GM12878 (cell line): ENCODE measurements around the gene CHRM4. TPM values are rescaled to one million over a fixed set of nuclear protein-coding genes. Genes with fewer than 3 reads are reported as not detected.

Experiments used
- ATAC-seq: fragments of 200-7000 bp; cut with Tn5 transposase; 3 replicates; pipeline ENCODE4 v1.9.1; 2020; ENCODE audit warnings: mild to moderate bottlenecking, moderate library complexity
- BruUV-seq: library from RNA; stranded (reverse); fragments of 400-500 nt; replicated peaks from 2 replicates; lab custom pipeline; 2021; lab: Mats Ljungman, UMichigan
- CTCF ChIA-PET: fragments of 300-600 bp; sonication (Branson Sonifier 250); formaldehyde crosslinking; extraction: SDS; loops from one replicate; lab custom pipeline; 2021; ENCODE audit warnings: inconsistent platforms; lab: Yijun Ruan, JAX
- POLR2A ChIA-PET: fragments of 350-600 bp; formaldehyde crosslinking; extraction: SDS; loops from one replicate; lab custom pipeline; 2021; ENCODE audit warnings: inconsistent platforms; lab: Charles Lee
- RAD21 ChIA-PET: fragments of 300-600 bp; sonication (Branson Sonifier 250); formaldehyde crosslinking; loops from one replicate; lab custom pipeline; 2023; ENCODE audit warnings: antibody characterized with exemption; ENCODE audit not compliant: unreplicated experiment; lab: Charles Lee
- SMC1A ChIA-PET: fragments of 300-600 bp; sonication (Branson Sonifier 250); formaldehyde crosslinking; loops from one replicate; lab custom pipeline; 2023; ENCODE audit not compliant: unreplicated experiment, uncharacterized antibody; lab: Charles Lee
- DNase-seq: peaks from one replicate; pipeline ENCODE4 v3.0.0-alpha.2; 2011; ENCODE audit warnings: low read depth, low spot score
- FAIRE-seq: peaks from 3 replicates; lab custom pipeline; 2011; peaks lifted over from hg19 to GRCh38; lab: Jason Lieb, UNC
- H2AFZ ChIP-seq: 2 replicates; pipeline ENCODE4 v1.6.0; 2011; ENCODE audit warnings: low read depth, low read length, control low read depth; ENCODE audit not compliant: control insufficient read depth
- H3K27ac ChIP-seq: 2 replicates; pipeline ENCODE4 v1.5.1; 2011; ENCODE audit warnings: control low read depth; ENCODE audit not compliant: control insufficient read depth, insufficient read depth
- H3K27me3 ChIP-seq, 2 experiments: replicated peaks in 1 of 2; 2 replicates each; pipeline versions ENCODE4 v1.6.0 to v1.6.1; 2011; ENCODE audit warnings: low read length in 1 of 2; ENCODE audit not compliant: control insufficient read depth in 2 of 2, insufficient read depth in 2 of 2
- H3K36me3 ChIP-seq, 2 experiments: 2 replicates each; pipeline ENCODE4 v1.5.1; 2011; ENCODE audit warnings: low read length in 1 of 2; ENCODE audit not compliant: control insufficient read depth in 2 of 2, insufficient read depth in 2 of 2
- H3K4me1 ChIP-seq: 2 replicates; pipeline ENCODE4 v1.6.1; 2011; ENCODE audit warnings: mild to moderate bottlenecking, low read length, moderate library complexity, mixed read lengths; ENCODE audit not compliant: control insufficient read depth, insufficient read depth
- H3K4me2 ChIP-seq: 2 replicates; pipeline ENCODE4 v1.6.0; 2011; ENCODE audit warnings: control low read depth; ENCODE audit not compliant: control insufficient read depth, insufficient read depth
- H3K4me3 ChIP-seq: fragments of 200-600 bp; sonication (generic); 2 replicates; pipeline ENCODE4 v1.5.1; 2016
- H3K79me2 ChIP-seq: 2 replicates; pipeline ENCODE4 v1.6.0; 2011; ENCODE audit warnings: low read length; ENCODE audit not compliant: control insufficient read depth, insufficient read depth
- H3K9ac ChIP-seq: 2 replicates; pipeline ENCODE4 v1.8.0; 2011; ENCODE audit warnings: low read length, control low read depth, mixed read lengths; ENCODE audit not compliant: control insufficient read depth, insufficient read depth
- H3K9me3 ChIP-seq: replicated peaks from 3 replicates; pipeline ENCODE4 v1.5.1; 2011; ENCODE audit warnings: mild to moderate bottlenecking, low read length; ENCODE audit not compliant: control insufficient read depth, insufficient read depth
- H4K20me1 ChIP-seq: 2 replicates; pipeline ENCODE4 v1.6.0; 2011; ENCODE audit not compliant: control insufficient read depth, insufficient read depth
- BHLHE40 ChIP-seq, 2 experiments: fragments of 450-650 bp in 1 of 2; IDR thresholded peaks; 2 replicates each; pipeline ENCODE4 v1.6.1; 2011 to 2017; ENCODE audit warnings: low read depth in 2 of 2, borderline replicate concordance in 1 of 2, improper control_type of control experiment in 1 of 2, low read length in 1 of 2, mild to moderate bottlenecking in 1 of 2
- DPF2 ChIP-seq: fragments of 450-650 bp; IDR thresholded peaks from 2 replicates; pipeline ENCODE4 v1.6.1; 2017; ENCODE audit warnings: mild to moderate bottlenecking
- KDM1A ChIP-seq: fragments of 200-600 bp; sonication (generic); IDR thresholded peaks from 2 replicates; pipeline ENCODE4 v1.6.1; 2016; ENCODE audit warnings: borderline replicate concordance
- KLF5 ChIP-seq: fragments of 450-650 bp; IDR thresholded peaks from 2 replicates; pipeline ENCODE4 v1.6.1; 2014; ENCODE audit warnings: mild to moderate bottlenecking; ENCODE audit not compliant: partially characterized antibody
- MXI1 ChIP-seq: fragments of 150-350 bp; IDR thresholded peaks from 2 replicates; pipeline ENCODE4 v1.6.1; 2011; ENCODE audit warnings: low read depth, mild to moderate bottlenecking, inconsistent platforms, low read length, improper control_type of control experiment
- NR2F1 ChIP-seq: fragments of 450-650 bp; conservative IDR thresholded peaks from 2 replicates; pipeline ENCODE4 v1.6.1; 2017; ENCODE audit warnings: mild to moderate bottlenecking
- SUZ12 ChIP-seq: fragments of 200-600 bp; sonication (generic); IDR thresholded peaks from one replicate; pipeline ENCODE4 v1.6.1; 2018; ENCODE audit warnings: antibody characterized with exemption, mild to moderate bottlenecking; ENCODE audit not compliant: unreplicated experiment
- TARDBP ChIP-seq: IDR thresholded peaks from 2 replicates; pipeline ENCODE4 v1.6.1; 2016; ENCODE audit warnings: borderline replicate concordance
- WGBS: methylation state at CpG from one replicate; pipeline ENCODE4 v1.1.6; 2016; ENCODE audit warnings: low lambda C conversion rate; ENCODE audit not compliant: insufficient replicate concordance, insufficient coverage; ENCODE audit errors: missing lambda C conversion rate; 5-methylcytosine and 5-hydroxymethylcytosine counted together
- in situ Hi-C: fragments of 300-500 bp; cut with MboI; formaldehyde crosslinking; loops from 9 replicates; pipeline ENCODE4 v1.14.3; 2018; ENCODE audit warnings: mixed read lengths
- intact Hi-C: fragments of 100-400 bp; cut with micrococcal nuclease; formaldehyde crosslinking; loops from one replicate; pipeline ENCODE4 v1.14.2; 2022; ENCODE audit not compliant: unreplicated experiment
- polyA plus RNA-seq, 11 experiments: library from polyadenylated mRNA; depleted of rRNA in 4 of 11; unstranded in 6 of 11; stranded (reverse) in 5 of 11; fragments of >200 nt; fragmentation: Nextera tagmentation in 4 of 11; fragmentation: Illumina TruSeq in 1 of 11; extraction: Ambion mirVana in 4 of 11; extraction: Trizol in 1 of 11; gene quantifications; 1 replicate in 1 of 11; 2 replicates in 10 of 11; pipeline versions ENCODE4 v1.2.1 to v1.2.3, GENCODE V29; 2011 to 2016; ENCODE audit warnings: inconsistent platforms in 2 of 11, missing spikeins in 2 of 11, low read depth in 1 of 11
- total RNA-seq, 4 experiments: library from RNA; depleted of rRNA in 3 of 4; stranded (reverse); fragments of >200 nt in 3 of 4; fragmentation: Illumina TruSeq in 1 of 4; extraction: Trizol in 1 of 4; gene quantifications; 2 replicates each; pipeline versions ENCODE4 v1.2.1 to v1.2.3, GENCODE V29; 2013 to 2021
- TF ChIP-seq, protein P1 (sequence below): fragments of 450-650 bp; IDR thresholded peaks from 2 replicates; pipeline ENCODE4 v1.6.1; 2014; ENCODE audit warnings: mild to moderate bottlenecking
- TF ChIP-seq, protein P2 (sequence below): fragments of 450-650 bp; IDR thresholded peaks from 2 replicates; pipeline ENCODE4 v1.6.1; 2016; ENCODE audit warnings: mild to moderate bottlenecking
- TF ChIP-seq, protein P3 (sequence below): fragments of 450-650 bp; formaldehyde crosslinking; IDR thresholded peaks from 2 replicates; pipeline ENCODE4 v1.5.0; 2022; ENCODE audit warnings: mild to moderate bottlenecking, missing genetic modification characterization

CHRM4 gene
- total and polyA plus RNA-seq, 10 of the 15 experiments (the other 5 are each of a cell fraction or from before 2014, with no cell fraction given) = 0.12 to 0.23 (median 0.13) TPM; not detected in 7

DNA sequence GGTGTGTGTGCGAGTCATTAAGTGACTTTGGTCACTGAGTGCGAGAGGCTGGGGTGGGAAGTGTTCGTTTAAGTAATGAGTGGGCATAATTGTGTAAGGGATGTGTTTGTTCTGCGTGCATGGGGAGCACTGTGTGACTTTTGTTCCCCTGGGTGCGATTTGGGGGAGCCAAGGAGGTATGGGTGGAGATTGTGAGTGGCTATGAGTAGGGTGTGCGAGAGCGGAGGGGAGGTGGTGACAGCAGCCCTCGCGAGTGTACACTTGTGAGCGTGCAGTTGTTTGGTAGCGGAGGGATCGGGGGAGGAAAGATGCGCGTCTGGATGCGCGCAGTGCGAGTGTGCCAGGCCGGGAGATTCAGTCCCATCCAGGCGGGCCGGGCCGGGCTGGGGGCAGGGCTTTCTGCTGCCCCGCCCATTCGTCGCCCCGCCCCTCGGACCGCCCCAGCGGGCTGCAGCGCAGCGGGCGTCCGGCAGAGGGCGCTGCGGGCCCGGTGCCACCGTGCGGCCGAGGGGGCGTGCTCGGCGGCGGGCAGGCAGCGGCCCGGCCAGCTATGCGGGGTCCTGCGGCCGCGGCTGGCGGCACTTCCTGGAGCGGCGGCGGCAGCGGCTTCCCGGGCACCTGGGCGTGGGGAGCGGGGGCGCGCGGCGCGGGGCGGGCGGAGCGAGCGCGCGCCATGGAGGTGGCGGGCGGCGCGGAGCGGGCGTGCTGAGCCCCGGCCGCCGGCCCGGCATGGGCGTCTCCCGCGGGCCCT is 44.5 kb downstream of the CHRM4 start, which contains the start of gene DGKZ (continued):
- TF ChIP-seq, protein P1, sequence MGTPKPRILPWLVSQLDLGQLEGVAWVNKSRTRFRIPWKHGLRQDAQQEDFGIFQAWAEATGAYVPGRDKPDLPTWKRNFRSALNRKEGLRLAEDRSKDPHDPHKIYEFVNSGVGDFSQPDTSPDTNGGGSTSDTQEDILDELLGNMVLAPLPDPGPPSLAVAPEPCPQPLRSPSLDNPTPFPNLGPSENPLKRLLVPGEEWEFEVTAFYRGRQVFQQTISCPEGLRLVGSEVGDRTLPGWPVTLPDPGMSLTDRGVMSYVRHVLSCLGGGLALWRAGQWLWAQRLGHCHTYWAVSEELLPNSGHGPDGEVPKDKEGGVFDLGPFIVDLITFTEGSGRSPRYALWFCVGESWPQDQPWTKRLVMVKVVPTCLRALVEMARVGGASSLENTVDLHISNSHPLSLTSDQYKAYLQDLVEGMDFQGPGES = peak; percentile 45; the same call in 1 of the 2 replicates
- TF ChIP-seq, protein P2, sequence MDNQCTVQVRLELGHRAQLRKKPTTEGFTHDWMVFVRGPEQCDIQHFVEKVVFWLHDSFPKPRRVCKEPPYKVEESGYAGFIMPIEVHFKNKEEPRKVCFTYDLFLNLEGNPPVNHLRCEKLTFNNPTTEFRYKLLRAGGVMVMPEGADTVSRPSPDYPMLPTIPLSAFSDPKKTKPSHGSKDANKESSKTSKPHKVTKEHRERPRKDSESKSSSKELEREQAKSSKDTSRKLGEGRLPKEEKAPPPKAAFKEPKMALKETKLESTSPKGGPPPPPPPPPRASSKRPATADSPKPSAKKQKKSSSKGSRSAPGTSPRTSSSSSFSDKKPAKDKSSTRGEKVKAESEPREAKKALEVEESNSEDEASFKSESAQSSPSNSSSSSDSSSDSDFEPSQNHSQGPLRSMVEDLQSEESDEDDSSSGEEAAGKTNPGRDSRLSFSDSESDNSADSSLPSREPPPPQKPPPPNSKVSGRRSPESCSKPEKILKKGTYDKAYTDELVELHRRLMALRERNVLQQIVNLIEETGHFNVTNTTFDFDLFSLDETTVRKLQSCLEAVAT = 0 out of 2 replicates have a peak, but pooled peaks have one; percentile 17

DNA sequence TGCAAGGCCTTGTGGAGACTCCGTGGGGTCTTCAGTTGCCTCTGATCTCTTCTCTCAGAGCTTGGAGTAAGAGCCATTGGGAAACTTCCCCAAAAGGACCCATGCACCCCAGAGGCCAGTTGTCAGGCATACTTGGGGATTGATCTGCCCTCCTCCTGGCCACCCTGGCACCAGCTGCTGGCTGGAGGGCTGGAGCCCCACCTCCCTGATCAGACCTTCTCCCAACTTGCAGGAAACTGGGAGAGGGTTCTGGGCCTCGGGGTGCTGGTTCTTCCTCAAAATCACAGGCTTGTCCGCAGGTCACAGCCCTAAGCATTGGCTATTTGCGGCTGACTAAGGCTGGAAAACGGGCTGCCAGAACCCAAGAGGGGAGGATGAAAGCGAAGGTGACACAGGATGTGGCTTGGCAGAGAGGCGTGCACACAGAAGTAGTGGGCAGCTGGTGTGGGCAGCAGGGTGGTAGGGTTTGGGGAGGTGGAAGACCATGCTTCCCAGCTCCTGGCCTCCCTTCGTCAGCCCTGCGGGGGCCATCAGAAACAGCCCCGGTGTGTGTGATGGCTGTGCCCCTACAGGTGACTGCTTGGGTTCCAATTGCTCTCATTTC is 45.6 kb downstream of the CHRM4 start:
- POLR2A ChIA-PET = interaction anchor here (1.4 to 1.6 kb wide), 3 partner anchors 15 to 144 kb away, joined by 3 to 9 read pairs (median 4); no protein-coding TSS in a partner anchor
- Histone ChIP-seq H2AFZ (peak overlapping the region; percentile 70; the same call in 1 of the 2 replicates), H3K9me3 (no peaks in the 10 kb centered on the region), H3K9ac (peak overlapping the region; percentile 69), H3K36me3 (peaks cover 0 to 3% of the 10 kb centered on the region in 2 experiments; a peak in 2 of 4 replicates), H4K20me1 (no peaks in the 10 kb centered on the region), H3K4me2 (peak overlapping the region; percentile 96), H3K4me3 (peak overlapping the region; percentile 79), H3K27me3 (no peaks in the 10 kb centered on the region; a peak in 1 of 4 replicates), H3K4me1 (peaks cover 32% of the 10 kb centered on the region), H3K79me2 (peaks cover 31% of the 10 kb centered on the region), H3K27ac (peak overlapping the region; percentile 48)
- intact Hi-C loops (loop anchor here (10.0 kb wide), 1 partner anchor 221 kb away; the partner anchor contains the start of gene PHF21A), in situ Hi-C loops (no loop called here)
- BruUV-seq = no TSS peak
- 39% methylated on average over 10 of the region's 10 CpGs for WGBS
- CTCF ChIA-PET = interaction anchor here (0.9 to 19.9 kb wide), 11 partner anchors 16 to 272 kb away, joined by 3 to 423 read pairs (median 8); partner anchors contain the start of gene ATG13
- RAD21 ChIA-PET = interaction anchor here (0.6 to 3.8 kb wide), 15 partner anchors 15 to 231 kb away, joined by 3 to 38 read pairs (median 4); no protein-coding TSS in a partner anchor
- ATAC-seq (peak; percentile 45), DNase-seq (no peak), FAIRE-seq (no peak)
- SMC1A ChIA-PET = interaction anchor here (0.6 to 3.2 kb wide), 7 partner anchors 8 to 137 kb away, joined by 4 to 11 read pairs (median 6); no protein-coding TSS in a partner anchor
- TF ChIP-seq KDM1A (no peak), DPF2 (peak; percentile 37), KLF5 (no peak), MXI1 (0 out of 2 replicates have a peak, but pooled peaks have one; percentile 21), TARDBP (no peak), SUZ12 (no peak), NR2F1 (no peak), BHLHE40 (IDR thresholded peaks at IDR 0.05; ENCODE audit: borderline replicate concordance in 1 of 2, low read depth in 2 of 2, low read length in 1 of 2) (peak; percentile 24 to 59; a peak in 1 of 4 replicates)
- TF ChIP-seq, protein P3, sequence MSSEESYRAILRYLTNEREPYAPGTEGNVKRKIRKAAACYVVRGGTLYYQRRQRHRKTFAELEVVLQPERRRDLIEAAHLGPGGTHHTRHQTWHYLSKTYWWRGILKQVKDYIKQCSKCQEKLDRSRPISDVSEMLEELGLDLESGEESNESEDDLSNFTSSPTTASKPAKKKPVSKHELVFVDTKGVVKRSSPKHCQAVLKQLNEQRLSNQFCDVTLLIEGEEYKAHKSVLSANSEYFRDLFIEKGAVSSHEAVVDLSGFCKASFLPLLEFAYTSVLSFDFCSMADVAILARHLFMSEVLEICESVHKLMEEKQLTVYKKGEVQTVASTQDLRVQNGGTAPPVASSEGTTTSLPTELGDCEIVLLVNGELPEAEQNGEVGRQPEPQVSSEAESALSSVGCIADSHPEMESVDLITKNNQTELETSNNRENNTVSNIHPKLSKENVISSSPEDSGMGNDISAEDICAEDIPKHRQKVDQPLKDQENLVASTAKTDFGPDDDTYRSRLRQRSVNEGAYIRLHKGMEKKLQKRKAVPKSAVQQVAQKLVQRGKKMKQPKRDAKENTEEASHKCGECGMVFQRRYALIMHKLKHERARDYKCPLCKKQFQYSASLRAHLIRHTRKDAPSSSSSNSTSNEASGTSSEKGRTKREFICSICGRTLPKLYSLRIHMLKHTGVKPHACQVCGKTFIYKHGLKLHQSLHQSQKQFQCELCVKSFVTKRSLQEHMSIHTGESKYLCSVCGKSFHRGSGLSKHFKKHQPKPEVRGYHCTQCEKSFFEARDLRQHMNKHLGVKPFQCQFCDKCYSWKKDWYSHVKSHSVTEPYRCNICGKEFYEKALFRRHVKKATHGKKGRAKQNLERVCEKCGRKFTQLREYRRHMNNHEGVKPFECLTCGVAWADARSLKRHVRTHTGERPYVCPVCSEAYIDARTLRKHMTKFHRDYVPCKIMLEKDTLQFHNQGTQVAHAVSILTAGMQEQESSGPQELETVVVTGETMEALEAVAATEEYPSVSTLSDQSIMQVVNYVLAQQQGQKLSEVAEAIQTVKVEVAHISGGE (CRISPR knock-in tag) = 0 out of 2 replicates have a peak, but pooled peaks have one; percentile 27
